Measurements from ENCODE around the gene AP5B1.

Gene AP5B1

DNA sequence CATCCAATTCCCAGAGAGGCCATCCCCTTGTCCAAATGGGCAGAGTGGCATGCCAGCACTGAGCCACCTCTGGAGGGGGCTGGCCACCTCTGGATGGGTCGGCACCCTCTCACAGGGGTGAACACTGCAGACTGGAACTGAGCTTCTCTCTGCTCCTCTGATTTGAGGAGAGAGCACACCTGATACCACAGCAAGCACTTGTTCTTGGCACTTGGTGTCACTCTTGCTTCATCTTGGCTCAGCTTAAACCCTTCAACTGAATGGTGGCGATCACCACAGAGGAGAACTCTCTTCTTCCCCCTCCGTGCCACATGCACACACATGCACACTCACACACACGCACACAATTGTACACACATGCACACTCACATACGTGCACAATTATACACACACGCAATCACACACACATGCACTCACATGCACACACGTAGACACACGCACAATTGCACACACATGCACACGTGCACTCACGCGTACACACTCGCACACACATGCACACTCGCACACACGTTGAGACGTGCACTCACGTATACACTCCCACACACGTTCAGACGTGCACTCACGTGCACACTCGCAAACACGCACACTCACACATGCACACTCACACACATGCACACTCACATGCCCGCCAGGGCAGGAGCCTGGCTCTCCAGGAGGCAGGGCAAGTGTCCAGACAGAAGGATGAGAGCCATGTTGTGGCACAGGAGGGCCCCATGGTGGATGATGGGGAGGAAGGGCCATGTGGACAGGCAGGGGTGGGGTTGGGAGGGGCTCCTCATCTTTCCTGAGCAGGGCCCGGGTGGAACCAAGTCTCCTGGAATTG lies 29.5 kb upstream of the AP5B1 start:
- no peak overlapping the region for H3K4me3 ChIP-seq (replicated peaks in 1 of 2; ENCODE audit: low read depth in 2 of 2, low read length in 2 of 2)
- no peak for DNase-seq (ENCODE audit: low read depth in 2 of 2)
- TF ChIP-seq, protein P1, sequence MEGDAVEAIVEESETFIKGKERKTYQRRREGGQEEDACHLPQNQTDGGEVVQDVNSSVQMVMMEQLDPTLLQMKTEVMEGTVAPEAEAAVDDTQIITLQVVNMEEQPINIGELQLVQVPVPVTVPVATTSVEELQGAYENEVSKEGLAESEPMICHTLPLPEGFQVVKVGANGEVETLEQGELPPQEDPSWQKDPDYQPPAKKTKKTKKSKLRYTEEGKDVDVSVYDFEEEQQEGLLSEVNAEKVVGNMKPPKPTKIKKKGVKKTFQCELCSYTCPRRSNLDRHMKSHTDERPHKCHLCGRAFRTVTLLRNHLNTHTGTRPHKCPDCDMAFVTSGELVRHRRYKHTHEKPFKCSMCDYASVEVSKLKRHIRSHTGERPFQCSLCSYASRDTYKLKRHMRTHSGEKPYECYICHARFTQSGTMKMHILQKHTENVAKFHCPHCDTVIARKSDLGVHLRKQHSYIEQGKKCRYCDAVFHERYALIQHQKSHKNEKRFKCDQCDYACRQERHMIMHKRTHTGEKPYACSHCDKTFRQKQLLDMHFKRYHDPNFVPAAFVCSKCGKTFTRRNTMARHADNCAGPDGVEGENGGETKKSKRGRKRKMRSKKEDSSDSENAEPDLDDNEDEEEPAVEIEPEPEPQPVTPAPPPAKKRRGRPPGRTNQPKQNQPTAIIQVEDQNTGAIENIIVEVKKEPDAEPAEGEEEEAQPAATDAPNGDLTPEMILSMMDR (IDR thresholded peaks at IDR 0.05; ENCODE audit: low read depth, low read length) = no peak

DNA sequence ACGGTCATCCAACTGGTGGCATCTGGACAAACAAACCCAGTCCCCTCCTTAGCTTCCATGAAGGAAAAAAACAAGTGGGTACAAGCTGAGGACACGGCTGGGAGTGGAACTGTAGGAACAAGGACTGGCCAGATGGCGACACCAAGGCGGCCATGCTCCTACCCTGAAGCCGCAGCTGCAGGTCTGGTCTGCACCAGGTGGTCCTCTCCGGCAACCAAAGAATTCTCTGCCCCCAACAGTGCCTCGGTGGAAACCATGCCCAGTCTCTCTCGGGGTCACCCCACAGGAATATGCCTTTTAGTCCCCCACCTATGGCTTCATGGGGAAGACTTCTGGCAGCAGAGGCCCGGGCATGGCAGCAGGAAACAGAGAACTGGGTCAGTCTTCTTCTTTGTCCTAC lies 28.7 kb upstream of the AP5B1 start:
- no peak overlapping the region for H3K4me3 ChIP-seq (replicated peaks in 1 of 2; ENCODE audit: low read depth in 2 of 2, low read length in 2 of 2)
- no peak for DNase-seq (ENCODE audit: low read depth in 2 of 2)
- TF ChIP-seq, protein P1 (IDR thresholded peaks at IDR 0.05; ENCODE audit: low read depth, low read length) = no peak

DNA sequence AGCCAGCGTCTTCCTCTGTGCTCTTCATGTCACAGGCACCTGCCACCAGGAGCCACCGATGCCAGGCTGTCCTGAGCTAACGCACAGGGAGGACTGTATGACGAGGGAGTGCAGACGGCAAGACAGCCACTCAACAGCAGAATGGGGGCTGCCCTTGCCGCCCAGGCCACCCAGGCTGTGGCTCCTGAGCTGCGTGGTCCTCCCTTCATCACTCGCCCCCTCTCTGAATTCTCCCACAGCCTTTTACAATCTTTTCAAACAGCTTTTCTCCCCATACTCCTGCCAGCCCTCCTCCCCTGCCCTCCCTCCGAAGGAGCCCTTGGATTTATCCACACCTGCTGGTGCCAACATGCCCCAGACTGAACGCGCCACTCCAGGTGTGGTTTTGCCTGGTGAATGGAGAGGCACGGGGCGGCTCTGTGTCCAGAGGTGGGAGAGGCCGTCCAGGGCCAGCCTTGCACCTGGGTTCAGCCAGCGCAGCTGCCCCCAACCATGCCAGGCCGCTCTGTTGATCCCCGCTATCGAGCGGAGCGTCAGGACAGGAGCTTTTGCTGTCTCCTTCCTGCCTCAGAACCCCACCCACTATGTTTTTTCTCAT lies 28.1 kb upstream of the AP5B1 start:
- DNase-seq (ENCODE audit: low read depth in 2 of 2) = no peak
- no peak overlapping the region for H3K4me3 ChIP-seq (replicated peaks in 1 of 2; ENCODE audit: low read depth in 2 of 2, low read length in 2 of 2)
- TF ChIP-seq, protein P1 (IDR thresholded peaks at IDR 0.05; ENCODE audit: low read depth, low read length) = no peak

DNA sequence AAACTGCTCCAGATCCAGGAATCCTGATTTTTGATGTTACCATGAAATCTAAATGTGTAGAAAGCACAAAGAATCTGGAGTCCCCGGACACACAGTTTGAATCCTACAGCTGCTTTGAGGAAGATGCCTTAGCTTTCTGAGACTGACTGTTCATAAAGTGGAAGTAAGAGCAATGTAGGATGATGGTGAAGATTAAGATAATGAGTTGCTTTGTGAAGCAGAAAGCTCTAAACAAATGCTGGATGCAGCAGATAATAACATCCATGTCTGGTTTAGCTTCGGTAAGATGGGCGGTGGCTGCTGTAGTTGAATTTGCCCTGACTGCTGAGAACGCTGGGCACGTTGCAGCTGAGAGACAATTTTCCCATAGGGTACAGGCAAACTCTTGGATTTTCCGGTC lies 26.2 kb upstream of the AP5B1 start:
- TF ChIP-seq, protein P1 (IDR thresholded peaks at IDR 0.05; ENCODE audit: low read depth, low read length) = no peak
- H3K4me3 ChIP-seq (replicated peaks in 1 of 2; ENCODE audit: low read depth in 2 of 2, low read length in 2 of 2) = no peak overlapping the region
- DNase-seq (ENCODE audit: low read depth in 2 of 2) = no peak

DNA sequence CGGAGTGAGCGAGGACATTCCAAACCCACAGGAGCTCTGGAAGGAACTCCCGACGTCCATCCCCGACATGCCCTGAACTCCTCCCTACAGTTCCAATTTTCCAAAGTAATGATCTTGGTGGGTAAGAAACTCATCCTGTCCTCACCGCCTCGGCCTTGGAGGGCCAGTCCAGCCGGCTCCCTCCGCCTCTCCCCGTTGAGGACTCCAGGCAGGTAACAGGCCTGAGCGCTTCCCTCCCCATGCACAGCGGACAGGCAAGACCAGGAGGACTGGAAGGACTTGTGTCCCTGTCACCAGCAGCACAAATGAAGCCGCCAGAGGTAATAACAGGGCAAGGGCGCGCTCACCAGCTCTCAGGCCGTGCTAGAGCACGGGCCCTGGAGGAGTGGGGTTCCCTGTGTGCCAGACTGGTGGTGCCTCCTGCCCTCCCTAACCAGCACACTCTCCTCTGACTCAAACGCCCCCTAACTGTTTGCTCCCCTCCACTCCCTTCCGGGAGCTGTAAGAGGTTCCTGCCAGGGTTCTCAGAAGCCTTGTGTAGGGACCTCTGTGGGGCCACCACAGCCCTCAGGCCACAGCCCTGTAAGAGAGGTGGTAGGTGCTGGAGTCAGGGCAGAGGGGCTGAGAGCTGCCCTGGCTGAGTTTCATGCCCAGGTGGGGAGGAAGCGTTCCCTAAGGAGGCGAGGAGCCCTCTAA lies 23.2 kb upstream of the AP5B1 start:
- TF ChIP-seq, protein P1 (IDR thresholded peaks at IDR 0.05; ENCODE audit: low read depth, low read length) = no peak
- no peak overlapping the region for H3K4me3 ChIP-seq (replicated peaks in 1 of 2; ENCODE audit: low read depth in 2 of 2, low read length in 2 of 2)
- no peak for DNase-seq (ENCODE audit: low read depth in 2 of 2)

DNA sequence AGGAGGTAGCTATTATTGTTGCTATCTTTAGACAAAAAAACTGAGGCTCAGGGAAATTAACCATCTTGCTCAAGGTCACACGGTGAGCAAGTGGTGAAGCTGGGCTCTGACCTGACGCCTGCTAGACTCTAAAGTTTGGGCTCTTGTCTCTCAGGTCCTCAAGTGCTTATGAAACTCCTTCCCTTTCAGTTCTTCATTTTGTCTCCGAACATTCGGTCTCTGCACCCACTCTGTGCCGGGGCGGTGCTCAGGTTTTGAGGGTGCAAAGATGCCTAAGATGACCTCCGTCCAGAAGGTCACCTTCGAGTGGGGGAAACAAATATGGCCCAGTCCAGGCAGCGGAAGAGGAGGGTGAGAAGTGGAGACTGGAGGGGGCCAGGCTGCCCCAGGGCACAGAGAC lies 22.1 kb upstream of the AP5B1 start:
- no peak for DNase-seq (ENCODE audit: low read depth in 2 of 2)
- no peak overlapping the region for H3K4me3 ChIP-seq (replicated peaks in 1 of 2; ENCODE audit: low read depth in 2 of 2, low read length in 2 of 2)
- TF ChIP-seq, protein P1 (IDR thresholded peaks at IDR 0.05; ENCODE audit: low read depth, low read length) = no peak
